ENCODE results near the gene CCDC170.

CCDC170 gene

GRCh38 chr6:151589667-151590066 is 95.8 kb downstream of the CCDC170 start:
- TF ChIP-seq Cebpa-rat (IDR thresholded peaks at IDR 0.05), result no peak
- Histone ChIP-seq H4K20me1 (no peaks in the 10 kb centered on the region), H3K36me3 (no peaks in the 10 kb centered on the region), H3K27me3 (no peaks in the 10 kb centered on the region), H3K4me1 (peaks cover 4 to 21% (median 8%) of the 10 kb centered on the region in 10 experiments; a peak in 12 of 20 replicates), H3K4me2 (0 out of 22 replicates have a peak overlapping the region, but pooled peaks of 1 of the 11 experiments have one; percentile 29), H3K9me3 (replicated peaks in 1 of 11) (peaks cover 26 to 33% (median 29%) of the 10 kb centered on the region in 11 experiments), H3K4me3 (no peak overlapping the region), H3K9ac (no peak overlapping the region), H3K27ac (no peak overlapping the region)

- H3K4me3 ChIP-seq, result no peak overlapping the region
- no peak overlapping the region for H3K27ac ChIP-seq
- no peaks in the 10 kb centered on the region for H3K27me3 ChIP-seq
- H3K36me3 ChIP-seq, result no peaks in the 10 kb centered on the region
- H3K4me2 ChIP-seq, result peak overlapping the region in 8 of 11 experiments; percentile 1 to 49 (median 27); a peak in 10 of 22 replicates
- H3K9me3 ChIP-seq (replicated peaks in 1 of 11), result peaks cover 26 to 33% (median 29%) of the 10 kb centered on the region in 11 experiments
- no peak overlapping the region for H3K9ac ChIP-seq
- H4K20me1 ChIP-seq, result no peaks in the 10 kb centered on the region
- no peak for TF ChIP-seq Cebpa-rat (IDR thresholded peaks at IDR 0.05)
- H3K4me1 ChIP-seq, result peaks cover 4 to 21% (median 8%) of the 10 kb centered on the region in 10 experiments; a peak in 12 of 20 replicates
Measured at GRCh38 chr6:151590742-151591141, 96.9 kb downstream of the CCDC170 start.

GRCh38 chr6:151592449-151593159 is 98.8 kb downstream of the CCDC170 start:
- Histone ChIP-seq H3K4me1 (peaks cover 4 to 21% (median 8%) of the 10 kb centered on the region in 10 experiments; a peak in 12 of 20 replicates), H4K20me1 (no peaks in the 10 kb centered on the region), H3K27me3 (no peaks in the 10 kb centered on the region), H3K4me3 (no peak overlapping the region), H3K36me3 (no peaks in the 10 kb centered on the region), H3K27ac (no peak overlapping the region), H3K4me2 (no peak overlapping the region), H3K9ac (no peak overlapping the region), H3K9me3 (replicated peaks in 1 of 11) (peaks cover 26 to 33% (median 29%) of the 10 kb centered on the region in 11 experiments)
- TF ChIP-seq Cebpa-rat (IDR thresholded peaks at IDR 0.05), result no peak

- no peak overlapping the region for H3K27ac ChIP-seq
- TF ChIP-seq Cebpa-rat (IDR thresholded peaks at IDR 0.05), result no peak
Measured at GRCh38 chr6:151609146-151609902, 115.5 kb downstream of the CCDC170 start.

DNA sequence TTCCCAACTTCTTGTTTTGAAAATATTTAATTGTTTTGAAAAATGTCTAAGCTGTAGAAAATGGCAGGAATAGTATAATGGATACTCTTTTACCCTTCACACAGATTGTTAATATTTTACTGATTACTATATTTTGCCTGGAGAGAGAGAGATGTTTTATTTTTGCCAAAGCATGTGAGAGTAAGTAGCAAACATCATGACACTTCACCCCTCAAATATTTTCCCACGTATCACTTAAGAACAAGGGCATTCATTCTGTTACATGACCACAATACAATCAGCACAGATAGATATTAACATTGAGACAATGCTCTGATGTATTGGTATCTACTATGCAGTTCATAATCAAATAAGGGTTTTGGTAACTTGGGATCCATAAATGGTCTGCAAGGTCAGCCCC is 116.5 kb downstream of the CCDC170 start:
- no peaks in the 10 kb centered on the region for H3K36me3 ChIP-seq
- no peak overlapping the region for H3K4me2 ChIP-seq
- TF ChIP-seq Cebpa-rat (IDR thresholded peaks at IDR 0.05), result no peak
- H3K27me3 ChIP-seq, result no peaks in the 10 kb centered on the region
- peaks cover 0 to 8% (median 0%) of the 10 kb centered on the region in 11 experiments; a peak in 3 of 22 replicates for H3K9me3 ChIP-seq (replicated peaks in 1 of 11)
- no peak overlapping the region for H3K4me3 ChIP-seq
- no peak overlapping the region for H3K27ac ChIP-seq
- H3K4me1 ChIP-seq, result no peaks in the 10 kb centered on the region; a peak in 2 of 20 replicates
- no peaks in the 10 kb centered on the region for H4K20me1 ChIP-seq
- no peak overlapping the region for H3K9ac ChIP-seq

More at GRCh38 chr6:151609146-151609902, 115.5 kb downstream of the CCDC170 start:
- Histone ChIP-seq H3K4me3 (no peak overlapping the region), H3K27me3 (no peaks in the 10 kb centered on the region), H3K9me3 (replicated peaks in 1 of 11) (peaks cover 0 to 8% (median 0%) of the 10 kb centered on the region in 11 experiments; a peak in 3 of 22 replicates), H3K4me2 (peak overlapping the region in 1 of 11 experiments; percentile 29; a peak in 1 of 22 replicates), H3K9ac (no peak overlapping the region), H3K4me1 (no peaks in the 10 kb centered on the region; a peak in 2 of 20 replicates), H4K20me1 (no peaks in the 10 kb centered on the region), H3K36me3 (no peaks in the 10 kb centered on the region)

DNA sequence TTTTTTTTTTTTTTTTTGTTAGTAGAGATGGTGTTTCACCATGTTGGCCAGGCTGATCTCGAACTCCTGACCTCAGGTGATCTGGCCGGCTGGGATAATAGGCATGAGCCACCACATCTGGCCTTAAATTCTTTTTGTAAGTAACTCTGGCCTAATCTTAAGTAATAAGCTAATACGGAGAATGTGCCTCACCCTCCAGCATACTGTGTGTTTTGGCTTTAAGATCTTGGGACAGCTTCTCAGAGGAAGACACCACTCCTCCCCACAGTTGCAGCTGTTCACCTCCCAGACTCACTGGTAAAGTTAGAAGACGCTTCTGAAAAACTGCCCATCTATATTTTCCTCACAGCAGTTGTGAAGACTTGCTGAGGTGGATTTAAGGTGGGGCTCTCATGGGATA is 120.8 kb downstream of the CCDC170 start:
- H4K20me1 ChIP-seq, result no peaks in the 10 kb centered on the region
- no peaks in the 10 kb centered on the region for H3K27me3 ChIP-seq
- no peak overlapping the region for H3K4me3 ChIP-seq
- H3K9ac ChIP-seq, result no peak overlapping the region
- H3K27ac ChIP-seq, result no peak overlapping the region
- no peak for TF ChIP-seq Cebpa-rat (IDR thresholded peaks at IDR 0.05)
- H3K9me3 ChIP-seq (replicated peaks in 1 of 11), result peaks cover 0 to 9% (median 0%) of the 10 kb centered on the region in 11 experiments; a peak in 3 of 22 replicates
- no peaks in the 10 kb centered on the region; a peak in 2 of 20 replicates for H3K4me1 ChIP-seq
- no peaks in the 10 kb centered on the region for H3K36me3 ChIP-seq
- no peak overlapping the region for H3K4me2 ChIP-seq

DNA sequence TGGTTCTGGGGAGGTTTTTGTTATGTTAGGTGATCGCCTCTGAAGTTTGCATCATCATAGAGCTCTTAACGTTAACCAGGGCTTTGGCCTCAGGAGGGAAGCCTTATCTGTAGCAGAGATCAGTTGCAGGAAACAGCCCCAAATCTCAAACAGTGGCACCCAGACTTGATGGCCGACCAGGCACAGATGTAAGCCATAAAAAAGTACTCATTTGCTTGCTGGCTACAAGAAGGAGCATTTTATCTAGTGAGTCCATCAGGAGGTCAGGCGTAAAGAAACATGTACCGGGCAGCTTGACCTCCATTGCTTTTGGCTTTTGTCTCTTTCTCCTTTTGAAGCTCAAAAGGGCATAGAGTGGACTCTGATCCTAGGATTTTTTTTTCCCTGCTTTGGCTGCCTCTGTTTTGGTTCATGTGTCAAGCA is 122.3 kb downstream of the CCDC170 start:
- Histone ChIP-seq H3K9me3 (replicated peaks in 1 of 11) (peaks cover 0 to 9% (median 0%) of the 10 kb centered on the region in 11 experiments; a peak in 3 of 22 replicates), H3K36me3 (no peaks in the 10 kb centered on the region), H3K4me2 (no peak overlapping the region), H3K9ac (no peak overlapping the region), H3K4me1 (no peaks in the 10 kb centered on the region; a peak in 1 of 20 replicates), H3K27ac (no peak overlapping the region), H3K27me3 (no peaks in the 10 kb centered on the region), H3K4me3 (no peak overlapping the region), H4K20me1 (no peaks in the 10 kb centered on the region)
- TF ChIP-seq Cebpa-rat (IDR thresholded peaks at IDR 0.05), result no peak

DNA sequence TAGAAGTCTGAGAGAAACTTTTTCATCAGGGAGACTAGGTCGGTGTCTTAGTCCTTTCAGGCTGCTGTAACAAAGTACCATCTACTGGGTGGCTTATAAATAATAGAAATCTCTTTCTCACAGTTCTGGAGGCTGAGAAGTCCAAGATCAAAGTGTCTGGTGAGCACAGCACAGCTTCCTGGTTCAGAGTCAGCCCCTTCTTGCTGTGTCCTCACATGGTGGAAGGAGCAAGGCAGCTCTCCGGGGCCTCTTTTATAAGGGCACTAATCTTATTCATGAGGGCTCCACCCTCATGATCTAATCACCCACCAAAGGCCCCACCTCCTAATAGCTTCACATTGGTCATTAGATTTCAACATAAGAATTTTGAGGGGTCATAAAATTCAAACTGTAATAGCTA is 122.8 kb downstream of the CCDC170 start:
- no peaks in the 10 kb centered on the region; a peak in 1 of 20 replicates for H3K4me1 ChIP-seq
- no peak overlapping the region for H3K27ac ChIP-seq

DNA sequence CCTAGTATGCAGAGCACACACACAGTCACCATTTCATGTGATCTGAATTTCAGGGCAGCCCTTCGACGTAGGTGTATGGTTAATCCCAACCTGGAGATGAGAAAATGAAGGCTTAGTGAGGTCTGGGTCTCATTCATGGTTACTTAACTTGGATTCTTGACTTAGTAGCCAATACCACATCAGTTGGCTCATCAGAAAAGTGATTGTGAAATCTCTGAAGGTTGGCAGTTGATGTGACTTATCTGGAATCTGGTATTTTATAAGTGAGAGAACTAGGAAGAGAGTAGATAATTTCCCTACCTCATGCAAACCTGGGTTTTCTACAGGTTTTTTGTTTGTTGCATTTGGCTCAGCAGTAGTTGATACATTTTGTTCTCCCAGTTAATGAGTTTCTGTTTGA is 123.7 kb downstream of the CCDC170 start:
- no peak overlapping the region for H3K4me3 ChIP-seq
- H3K4me1 ChIP-seq, result no peaks in the 10 kb centered on the region
- TF ChIP-seq Cebpa-rat (IDR thresholded peaks at IDR 0.05), result no peak
- no peak overlapping the region for H3K27ac ChIP-seq
- no peaks in the 10 kb centered on the region for H3K27me3 ChIP-seq
- no peak overlapping the region for H3K9ac ChIP-seq
- H3K9me3 ChIP-seq (replicated peaks in 1 of 11), result peaks cover 0 to 9% (median 0%) of the 10 kb centered on the region in 11 experiments; a peak in 3 of 22 replicates
- no peaks in the 10 kb centered on the region for H4K20me1 ChIP-seq
- H3K36me3 ChIP-seq, result no peaks in the 10 kb centered on the region
- no peak overlapping the region for H3K4me2 ChIP-seq

More for the DNA sequence above, 122.8 kb downstream of the CCDC170 start:
- Histone ChIP-seq H3K4me2 (no peak overlapping the region), H3K9ac (no peak overlapping the region), H4K20me1 (no peaks in the 10 kb centered on the region), H3K4me3 (no peak overlapping the region), H3K9me3 (replicated peaks in 1 of 11) (peaks cover 0 to 9% (median 0%) of the 10 kb centered on the region in 11 experiments; a peak in 3 of 22 replicates), H3K27me3 (no peaks in the 10 kb centered on the region), H3K36me3 (no peaks in the 10 kb centered on the region)
- no peak for TF ChIP-seq Cebpa-rat (IDR thresholded peaks at IDR 0.05)

Data from BLaER1 treated with 17β-estradiol and CSF1 and Interleukin-3, amounts not matched to agents 10 nM and 100 nM (cell line).